Activated naive CD8-positive, alpha-beta T cell (primary cell): ENCODE measurements around the gene TSPAN11.
"Not testable (repeated sequence)": the region's sequence is repeated elsewhere in the genome, so short reads cannot be mapped to it uniquely, and the experiment has no call there.

Experiments
- H3K27ac Mint-ChIP-seq: one replicate; pipeline ENCODE4 v1.8.0; 2021; ENCODE audit warnings: mixed read lengths
- H3K27me3 Mint-ChIP-seq: one replicate; pipeline ENCODE4 v1.8.0; 2021; ENCODE audit warnings: mixed read lengths
- H3K36me3 Mint-ChIP-seq: one replicate; pipeline ENCODE4 v1.8.0; 2021; ENCODE audit warnings: mixed read lengths
- H3K4me1 Mint-ChIP-seq: one replicate; pipeline ENCODE4 v1.8.0; 2021; ENCODE audit warnings: low read depth, mixed read lengths
- H3K4me3 Mint-ChIP-seq: one replicate; pipeline ENCODE4 v1.8.0; 2021; ENCODE audit warnings: mild to moderate bottlenecking, mixed read lengths
- H3K9me3 Mint-ChIP-seq: one replicate; pipeline ENCODE4 v1.8.0; 2021; ENCODE audit warnings: low read depth, mixed read lengths

TSPAN11 gene

GRCh38 chr12:31018106-31018789 is 91.7 kb downstream of the TSPAN11 start:
- Mint-ChIP-seq H3K36me3 (peaks cover 4% of the 10 kb centered on the region), H3K27ac (no peak overlapping the region), H3K27me3 (no peaks in the 10 kb centered on the region), H3K9me3 (no peaks in the 10 kb centered on the region), H3K4me3 (no peak overlapping the region), H3K4me1 (no peaks in the 10 kb centered on the region)

- Mint-ChIP-seq H3K36me3 (peaks cover 4% of the 10 kb centered on the region), H3K4me1 (no peaks in the 10 kb centered on the region), H3K27me3 (no peaks in the 10 kb centered on the region), H3K27ac (no peak overlapping the region), H3K4me3 (no peak overlapping the region), H3K9me3 (no peaks in the 10 kb centered on the region)
These were observed 92.4 kb downstream of the TSPAN11 start for GRCh38 chr12:31018790-31019505.

DNA sequence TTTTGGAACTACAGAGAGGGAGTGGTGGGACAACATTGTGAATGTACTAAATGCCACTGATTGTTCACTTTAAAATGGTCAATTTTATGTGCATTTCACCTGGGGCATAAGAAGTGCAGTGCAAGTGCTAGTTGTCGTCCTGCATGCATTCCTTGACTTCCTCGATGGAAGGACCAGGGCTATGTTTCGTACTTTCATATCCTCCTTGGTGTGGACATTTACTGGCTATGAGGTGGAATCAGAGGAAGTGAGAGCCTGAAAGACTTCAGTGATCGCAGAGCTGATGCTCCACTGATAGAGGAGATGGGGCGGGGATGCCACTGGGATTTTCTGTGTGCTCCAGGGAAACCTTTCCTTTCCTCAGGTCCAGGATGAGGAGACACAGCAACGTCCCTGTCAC is 93.0 kb downstream of the TSPAN11 start:
- Mint-ChIP-seq H3K4me1 (no peaks in the 10 kb centered on the region), H3K27me3 (no peaks in the 10 kb centered on the region), H3K36me3 (peaks cover 4% of the 10 kb centered on the region), H3K27ac (no peak overlapping the region), H3K4me3 (no peak overlapping the region), H3K9me3 (no peaks in the 10 kb centered on the region)

DNA sequence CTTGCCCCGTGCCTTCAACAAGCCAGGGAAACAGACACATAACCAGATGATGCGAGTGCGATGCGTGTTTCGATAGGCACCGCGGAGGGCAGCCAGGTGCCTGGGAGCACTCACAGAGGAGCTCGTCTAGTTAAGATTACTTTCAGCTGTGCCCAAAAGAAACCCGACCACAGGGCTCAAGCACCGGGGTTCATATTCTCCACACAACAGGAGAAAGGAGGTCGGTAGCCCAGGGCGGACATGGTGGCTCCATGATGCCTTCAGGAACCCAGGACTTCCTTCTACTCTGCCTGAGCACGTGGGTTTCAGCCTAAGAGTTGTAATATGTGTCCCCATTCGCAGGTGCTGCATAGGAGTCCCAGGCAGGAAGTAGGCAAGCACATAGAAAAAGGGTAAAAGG is 93.4 kb downstream of the TSPAN11 start:
- no peaks in the 10 kb centered on the region for H3K4me1 Mint-ChIP-seq
- no peaks in the 10 kb centered on the region for H3K9me3 Mint-ChIP-seq
- no peak overlapping the region for H3K27ac Mint-ChIP-seq
- no peak overlapping the region for H3K4me3 Mint-ChIP-seq
- no peaks in the 10 kb centered on the region for H3K27me3 Mint-ChIP-seq
- peaks cover 4% of the 10 kb centered on the region for H3K36me3 Mint-ChIP-seq

DNA sequence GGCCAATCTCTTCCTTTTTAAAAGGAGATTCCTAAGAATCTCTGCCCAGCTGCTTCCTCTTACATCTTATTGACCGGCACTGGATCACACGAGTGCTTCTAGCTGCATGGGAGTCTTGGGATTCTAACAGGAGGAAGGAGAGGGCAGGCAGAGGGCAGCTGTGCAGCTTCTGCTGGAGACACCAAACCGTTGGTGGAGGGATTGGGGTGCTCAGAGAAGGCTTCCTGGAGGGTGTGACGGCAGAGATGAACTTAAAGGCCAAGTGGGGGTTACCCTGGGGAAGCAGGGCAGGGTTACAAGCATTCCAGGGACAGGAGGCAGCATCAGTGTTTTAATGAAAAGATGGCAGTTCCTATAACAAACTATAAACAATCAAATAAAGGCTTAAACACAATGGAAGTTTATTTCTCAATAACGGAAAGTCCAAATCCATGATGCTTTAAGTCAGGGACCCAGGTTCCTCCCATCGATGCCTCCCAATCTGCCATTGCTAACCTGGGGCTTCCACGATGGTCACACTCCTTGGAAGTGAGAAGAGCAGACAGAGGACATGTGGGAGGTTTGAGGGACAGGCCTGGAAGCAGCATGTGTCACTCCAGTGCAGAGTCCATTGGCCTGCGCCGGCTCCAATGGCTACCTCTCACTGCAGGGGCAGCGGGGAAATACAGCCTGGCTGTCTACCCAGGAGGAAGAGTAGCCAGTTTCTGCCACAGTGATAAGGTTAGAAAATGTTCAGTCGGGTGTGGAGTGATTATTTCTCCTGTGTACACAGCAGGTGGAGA is 94.0 kb downstream of the TSPAN11 start:
- Mint-ChIP-seq H3K9me3 (no peaks in the 10 kb centered on the region), H3K27me3 (no peaks in the 10 kb centered on the region), H3K4me3 (no peak overlapping the region), H3K36me3 (peaks cover 4% of the 10 kb centered on the region), H3K4me1 (no peaks in the 10 kb centered on the region), H3K27ac (no peak overlapping the region)

- H3K27ac Mint-ChIP-seq, result no peak overlapping the region
- H3K9me3 Mint-ChIP-seq, result no peaks in the 10 kb centered on the region
- no peak overlapping the region for H3K4me3 Mint-ChIP-seq
- H3K4me1 Mint-ChIP-seq, result no peaks in the 10 kb centered on the region
- H3K27me3 Mint-ChIP-seq, result no peaks in the 10 kb centered on the region
- H3K36me3 Mint-ChIP-seq, result peaks cover 4% of the 10 kb centered on the region
These were observed 94.6 kb downstream of the TSPAN11 start for GRCh38 chr12:31021181-31021580.

DNA sequence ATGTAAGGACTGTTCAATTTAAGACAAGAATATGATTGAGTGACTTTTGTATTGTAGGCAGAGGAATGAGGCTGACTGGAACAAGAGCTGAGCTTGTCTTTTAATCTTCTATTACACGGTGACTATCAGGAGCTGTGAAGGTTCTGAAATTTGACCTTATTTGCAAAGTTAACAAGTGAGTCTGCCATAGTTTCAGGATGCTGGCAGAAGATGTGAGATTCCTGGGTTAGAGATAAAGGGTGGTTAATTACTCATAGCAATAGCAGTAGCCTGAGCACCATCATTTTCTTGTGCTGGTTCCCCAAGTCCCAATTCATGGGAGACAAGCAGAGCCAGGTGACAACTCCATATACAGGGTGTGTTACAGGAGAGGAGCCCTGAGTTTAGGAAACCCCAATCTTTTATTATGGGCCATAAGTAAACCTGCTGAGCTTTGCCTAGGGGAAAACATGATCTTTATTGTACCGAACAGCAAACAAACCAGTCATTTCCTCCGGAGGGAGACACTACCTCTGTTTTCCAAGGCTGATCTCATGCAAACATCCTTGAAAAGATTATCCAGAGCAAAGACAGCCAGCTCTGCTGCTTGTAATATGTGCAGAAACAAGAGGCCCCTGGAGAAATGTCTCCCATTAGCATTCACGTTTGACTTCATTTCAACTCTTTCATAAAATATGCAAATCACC is 95.4 kb downstream of the TSPAN11 start:
- Mint-ChIP-seq H3K36me3 (peaks cover 4% of the 10 kb centered on the region), H3K27me3 (no peaks in the 10 kb centered on the region), H3K27ac (no peak overlapping the region), H3K9me3 (no peaks in the 10 kb centered on the region), H3K4me3 (no peak overlapping the region), H3K4me1 (no peaks in the 10 kb centered on the region)

DNA sequence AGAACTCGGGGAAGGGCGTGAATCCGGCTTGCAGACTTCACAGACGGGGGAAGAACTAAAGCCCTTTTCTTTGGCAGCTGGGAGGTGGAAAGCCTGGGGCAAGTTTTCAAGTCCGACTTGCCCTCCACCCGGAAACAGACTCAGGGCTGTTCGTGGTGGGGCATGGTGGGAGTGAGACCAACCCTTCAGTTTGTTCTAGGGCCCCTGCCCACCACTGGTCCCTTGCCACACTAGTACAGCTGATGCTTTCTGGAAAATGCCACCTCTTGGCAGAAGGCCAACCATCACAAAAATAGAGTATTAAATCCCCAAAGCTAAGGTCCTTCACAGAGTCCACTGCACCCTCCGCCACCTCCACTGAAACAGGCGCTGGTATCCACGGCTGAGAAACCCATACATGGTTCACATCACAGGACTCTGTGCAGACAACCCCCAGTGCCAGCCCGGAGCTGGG is 96.8 kb downstream of the TSPAN11 start:
- Mint-ChIP-seq H3K4me1 (no peaks in the 10 kb centered on the region), H3K9me3 (no peaks in the 10 kb centered on the region), H3K27ac (no peak overlapping the region), H3K36me3 (peaks cover 4% of the 10 kb centered on the region), H3K4me3 (no peak overlapping the region), H3K27me3 (no peaks in the 10 kb centered on the region)

DNA sequence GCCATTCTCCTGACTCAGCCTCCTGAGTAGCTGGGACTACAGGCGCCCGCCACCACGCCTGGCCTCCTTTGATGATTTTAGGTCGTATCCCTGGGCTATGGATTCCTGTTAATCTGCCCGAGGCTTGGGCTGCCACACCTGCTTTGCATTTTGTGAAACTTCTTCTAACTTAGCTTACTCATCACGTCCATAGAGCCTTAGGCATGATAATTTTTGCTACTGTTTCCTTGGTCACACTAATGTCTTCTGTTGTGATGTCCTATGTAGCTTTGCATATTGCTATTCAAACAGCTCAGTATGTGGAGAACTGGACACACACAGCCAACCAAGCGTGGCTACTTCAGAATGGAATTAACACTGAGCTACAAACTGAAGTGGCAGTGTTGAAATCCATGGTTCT is 99.7 kb downstream of the TSPAN11 start:
- H3K4me1 Mint-ChIP-seq, result no peaks in the 10 kb centered on the region
- H3K27ac Mint-ChIP-seq, result no peak overlapping the region
- no peaks in the 10 kb centered on the region for H3K27me3 Mint-ChIP-seq
- H3K4me3 Mint-ChIP-seq, result no peak overlapping the region
- H3K36me3 Mint-ChIP-seq, result no peaks in the 10 kb centered on the region
- no peaks in the 10 kb centered on the region for H3K9me3 Mint-ChIP-seq

GRCh38 chr12:31027006-31027405 is 100.5 kb downstream of the TSPAN11 start:
- not testable (repeated sequence) for H3K27me3 Mint-ChIP-seq, H3K9me3 Mint-ChIP-seq

GRCh38 chr12:31029468-31029867 is 102.9 kb downstream of the TSPAN11 start:
- no peaks in the 10 kb centered on the region for H3K9me3 Mint-ChIP-seq
- no peaks in the 10 kb centered on the region for H3K4me1 Mint-ChIP-seq
- no peaks in the 10 kb centered on the region for H3K36me3 Mint-ChIP-seq
- no peak overlapping the region for H3K27ac Mint-ChIP-seq
- no peaks in the 10 kb centered on the region for H3K27me3 Mint-ChIP-seq
- H3K4me3 Mint-ChIP-seq, result no peak overlapping the region

More at GRCh38 chr12:31027006-31027405, 100.5 kb downstream of the TSPAN11 start:
- not testable (repeated sequence) for H3K36me3 Mint-ChIP-seq, H3K27ac Mint-ChIP-seq, H3K4me1 Mint-ChIP-seq, H3K4me3 Mint-ChIP-seq

DNA sequence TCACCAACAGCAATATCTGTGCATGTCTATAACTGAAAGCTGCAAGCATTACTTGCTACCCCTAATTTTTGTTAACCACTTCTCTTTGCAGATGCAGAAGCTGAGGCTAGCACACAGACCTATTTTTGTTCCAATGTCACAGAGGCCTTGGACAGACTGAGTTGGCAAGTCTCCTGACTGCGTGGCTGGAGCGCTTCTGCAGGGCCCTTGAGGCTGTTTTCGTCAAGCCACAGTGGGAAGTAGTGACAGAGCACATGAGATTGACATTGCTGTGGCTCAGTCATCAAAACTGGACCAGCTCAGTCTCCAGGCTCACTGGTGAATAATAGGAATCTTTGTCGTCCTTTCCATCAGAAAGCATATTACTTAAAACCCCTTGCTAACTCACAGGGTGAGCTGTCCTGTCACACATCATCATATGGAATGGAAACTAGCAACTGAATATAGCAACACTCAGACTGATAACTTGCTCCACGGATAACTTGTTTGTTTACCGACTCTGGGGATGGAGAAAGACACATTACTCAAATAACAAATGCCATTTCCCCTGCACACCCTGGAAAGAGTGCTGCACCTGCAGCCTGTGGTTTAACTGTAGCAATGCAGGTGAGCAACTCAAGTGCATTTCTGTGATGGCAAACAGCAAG is 103.5 kb downstream of the TSPAN11 start:
- Mint-ChIP-seq H3K27ac (no peak overlapping the region), H3K4me3 (no peak overlapping the region), H3K36me3 (no peaks in the 10 kb centered on the region), H3K27me3 (no peaks in the 10 kb centered on the region), H3K4me1 (no peaks in the 10 kb centered on the region), H3K9me3 (no peaks in the 10 kb centered on the region)

- Mint-ChIP-seq H3K4me1 (no peaks in the 10 kb centered on the region), H3K36me3 (no peaks in the 10 kb centered on the region), H3K27ac (no peak overlapping the region), H3K9me3 (no peaks in the 10 kb centered on the region), H3K27me3 (no peaks in the 10 kb centered on the region), H3K4me3 (no peak overlapping the region)
These were observed 105.4 kb downstream of the TSPAN11 start for GRCh38 chr12:31031951-31032335.

DNA sequence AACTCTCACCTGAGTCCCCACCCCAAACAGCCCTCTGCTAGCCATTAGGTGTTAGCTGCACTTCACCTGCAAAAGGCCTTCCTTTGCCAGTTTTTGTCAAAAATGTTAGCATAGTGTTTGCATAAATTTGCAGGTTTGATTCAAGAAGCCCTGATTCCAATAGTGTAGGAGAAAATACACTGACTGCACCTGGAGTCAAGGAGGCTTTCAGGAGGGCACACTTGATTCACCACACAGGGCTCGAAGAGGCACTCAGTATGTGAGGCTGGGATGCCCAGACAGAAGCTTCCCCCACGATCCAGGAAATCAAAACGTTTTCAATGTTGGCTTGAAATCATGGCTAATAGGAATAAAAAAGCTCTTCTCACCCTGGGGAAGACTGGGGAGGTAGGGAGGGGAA is 106.6 kb downstream of the TSPAN11 start:
- Mint-ChIP-seq H3K36me3 (no peaks in the 10 kb centered on the region), H3K4me3 (no peak overlapping the region), H3K27me3 (no peaks in the 10 kb centered on the region), H3K4me1 (no peaks in the 10 kb centered on the region), H3K27ac (no peak overlapping the region), H3K9me3 (no peaks in the 10 kb centered on the region)
